ENCODE results near the gene HIF1A.
"Not testable (repeated sequence)": the region's sequence is repeated elsewhere in the genome, so short reads cannot be mapped to it uniquely, and the experiment has no call there.

Gene HIF1A

GRCh38 chr14:61705017-61705416 lies 9.7 kb downstream of the HIF1A start:
- no peak for TF ChIP-seq CTCF (IDR thresholded peaks at IDR 0.05; ENCODE audit: extremely low read depth, insufficient read depth, missing control alignments)
- in situ Hi-C loops (cut with MboI; ENCODE audit: low pct_unique_long_range_greater_than_20kb, low sequenced_read_pairs, unreplicated experiment), result no loop called here
- no peak for DNase-seq (ENCODE audit: low spot score)

- DNase-seq (ENCODE audit: low spot score), result no peak
- TF ChIP-seq CTCF (IDR thresholded peaks at IDR 0.05; ENCODE audit: extremely low read depth, insufficient read depth, missing control alignments), result no peak
Measured at GRCh38 chr14:61706096-61706690, 10.9 kb downstream of the HIF1A start.

GRCh38 chr14:61707774-61708173 lies 12.5 kb downstream of the HIF1A start:
- DNase-seq (ENCODE audit: low spot score); in situ Hi-C loops (cut with MboI; ENCODE audit: low pct_unique_long_range_greater_than_20kb, low sequenced_read_pairs, unreplicated experiment): not testable (repeated sequence)

More at GRCh38 chr14:61706096-61706690, 10.9 kb downstream of the HIF1A start:
- in situ Hi-C loops (cut with MboI; ENCODE audit: low pct_unique_long_range_greater_than_20kb, low sequenced_read_pairs, unreplicated experiment), result no loop called here

- in situ Hi-C loops (cut with MboI; ENCODE audit: low pct_unique_long_range_greater_than_20kb, low sequenced_read_pairs, unreplicated experiment); DNase-seq (ENCODE audit: low spot score): not testable (repeated sequence)
Measured at GRCh38 chr14:61708693-61709092, 13.4 kb downstream of the HIF1A start.

GRCh38 chr14:61710853-61711817 lies 15.8 kb downstream of the HIF1A start:
- no peak for DNase-seq (ENCODE audit: low spot score)
- no peak for TF ChIP-seq CTCF (IDR thresholded peaks at IDR 0.05; ENCODE audit: extremely low read depth, insufficient read depth, missing control alignments)
- in situ Hi-C loops (cut with MboI; ENCODE audit: low pct_unique_long_range_greater_than_20kb, low sequenced_read_pairs, unreplicated experiment), result no loop called here

GRCh38 chr14:61712137-61712536 lies 16.8 kb downstream of the HIF1A start:
- DNase-seq (ENCODE audit: low spot score), result no peak
- TF ChIP-seq CTCF (IDR thresholded peaks at IDR 0.05; ENCODE audit: extremely low read depth, insufficient read depth, missing control alignments), result no peak
- in situ Hi-C loops (cut with MboI; ENCODE audit: low pct_unique_long_range_greater_than_20kb, low sequenced_read_pairs, unreplicated experiment), result no loop called here

- DNase-seq (ENCODE audit: low spot score), result no peak
- in situ Hi-C loops (cut with MboI; ENCODE audit: low pct_unique_long_range_greater_than_20kb, low sequenced_read_pairs, unreplicated experiment), result no loop called here
- TF ChIP-seq CTCF (IDR thresholded peaks at IDR 0.05; ENCODE audit: extremely low read depth, insufficient read depth, missing control alignments), result no peak
Measured at GRCh38 chr14:61713724-61714437, 18.6 kb downstream of the HIF1A start.
